GM10847 (cell line): Measurements from ENCODE around the gene SCAF11.

Source experiments
- POLR2A ChIP-seq: IDR thresholded peaks from 2 replicates; pipeline ENCODE4 v1.6.1; 2011; ENCODE audit not compliant: insufficient read length; ENCODE audit errors: extremely low read depth

Gene SCAF11

GRCh38 chr12:45944771-45945170 is 45.6 kb downstream of the SCAF11 start:
- TF ChIP-seq POLR2A = no peak

- no peak for TF ChIP-seq POLR2A
Observed at GRCh38 chr12:45939759-45940158, 50.6 kb downstream of the SCAF11 start.

GRCh38 chr12:45938566-45938965 is 51.8 kb downstream of the SCAF11 start:
- no peak for TF ChIP-seq POLR2A

GRCh38 chr12:45934956-45935355 is 55.4 kb downstream of the SCAF11 start:
- TF ChIP-seq POLR2A = no peak

GRCh38 chr12:45933504-45933903 is 56.9 kb downstream of the SCAF11 start:
- no peak for TF ChIP-seq POLR2A

- no peak for TF ChIP-seq POLR2A
Observed at GRCh38 chr12:45930369-45930768, 60.0 kb downstream of the SCAF11 start.

- no peak for TF ChIP-seq POLR2A
Observed at GRCh38 chr12:45928309-45928708, 62.1 kb downstream of the SCAF11 start.

GRCh38 chr12:45918818-45919217 is 71.6 kb downstream of the SCAF11 start:
- TF ChIP-seq POLR2A = no peak

GRCh38 chr12:45915405-45915804 is 75.0 kb downstream of the SCAF11 start:
- no peak for TF ChIP-seq POLR2A

- no peak for TF ChIP-seq POLR2A
Observed at GRCh38 chr12:45914090-45914489, 76.3 kb downstream of the SCAF11 start.

- no peak for TF ChIP-seq POLR2A
Observed at GRCh38 chr12:45913631-45914030, 76.7 kb downstream of the SCAF11 start.

- TF ChIP-seq POLR2A = no peak
Observed at GRCh38 chr12:45912774-45913173, 77.6 kb downstream of the SCAF11 start.

- no peak for TF ChIP-seq POLR2A
Observed at GRCh38 chr12:45909041-45909713, 81.2 kb downstream of the SCAF11 start.

GRCh38 chr12:45907955-45908354 is 82.4 kb downstream of the SCAF11 start:
- TF ChIP-seq POLR2A = no peak

- no peak for TF ChIP-seq POLR2A
Observed at GRCh38 chr12:45898094-45898493, 92.3 kb downstream of the SCAF11 start.

GRCh38 chr12:45895961-45896360 is 94.4 kb downstream of the SCAF11 start:
- no peak for TF ChIP-seq POLR2A

- TF ChIP-seq POLR2A = no peak
Observed at GRCh38 chr12:45893240-45893639, 97.1 kb downstream of the SCAF11 start.
